Measurements from ENCODE around the gene RBP3. TPM values are rescaled to one million over a fixed set of nuclear protein-coding genes. Genes with fewer than 3 reads are reported as not detected.

RBP3 gene
- total RNA-seq, 1 experiment from 2014 or later, result not detected

DNA sequence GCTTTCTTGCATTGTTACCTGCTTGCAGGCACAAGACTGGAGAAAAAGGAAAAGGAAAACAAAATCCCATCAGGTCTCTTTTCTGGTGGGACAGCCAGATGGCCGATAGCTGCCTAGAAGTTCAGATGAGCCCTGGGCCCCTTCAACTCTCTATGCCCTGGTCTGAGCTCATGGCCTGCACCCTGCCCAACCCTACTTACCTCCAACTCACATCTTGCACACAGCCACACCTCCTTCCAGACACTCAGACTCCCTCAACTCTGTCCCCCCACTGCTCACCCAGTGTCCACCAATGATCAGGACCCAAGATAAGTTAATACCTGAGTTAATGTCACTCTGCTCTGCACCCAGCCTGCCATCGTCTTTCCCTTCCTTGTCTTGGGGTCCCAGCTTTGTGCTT, 10.9 kb downstream of the RBP3 start:
- Mint-ChIP-seq H3K9me3 (no peaks in the 10 kb centered on the region), H3K36me3 (ENCODE audit: insufficient read depth in 1 of 3, low read depth in 3 of 3) (no peaks in the 10 kb centered on the region)
- WGBS (ENCODE audit: extremely low coverage, insufficient read length, low lambda C conversion rate), result no CpG with 5 or more reads among the region's 2 CpGs

More for the DNA sequence above, 10.9 kb downstream of the RBP3 start:
- H4K91ac ChIP-seq (ENCODE audit: insufficient read length, low read depth, low read length), result no peak overlapping the region
- no peak overlapping the region for H4K8ac ChIP-seq (replicated peaks; ENCODE audit: insufficient read length, low read depth, low read length)
- H2BK120ac ChIP-seq (ENCODE audit: low read depth, low read length, poor library complexity, severe bottlenecking), result no peak overlapping the region
- no peaks in the 10 kb centered on the region for H3K79me2 ChIP-seq (ENCODE audit: insufficient read depth, low read length)
- no peaks in the 10 kb centered on the region for H3K27me3 ChIP-seq (ENCODE audit: insufficient read depth, low read length)
- no peak overlapping the region for H2AK5ac ChIP-seq (ENCODE audit: insufficient read length, low read length)
- H3K27ac Mint-ChIP-seq, result peak overlapping the region in 1 of 3 experiments; percentile 7; a peak in 1 of 7 replicates
- no peak overlapping the region for H3K14ac ChIP-seq (ENCODE audit: insufficient read depth, low read length)
- no peak for DNase-seq
- no peaks in the 10 kb centered on the region for H3K23me2 ChIP-seq (ENCODE audit: insufficient read length, low read depth, low read length, poor library complexity, severe bottlenecking)
- H4K5ac ChIP-seq (ENCODE audit: insufficient read length, low read depth, low read length), result no peak overlapping the region
- no peak overlapping the region for H3K23ac ChIP-seq (ENCODE audit: insufficient read length, low read depth, low read length)
- no peak overlapping the region for H2AFZ ChIP-seq (ENCODE audit: low read length)
- H2BK5ac ChIP-seq (ENCODE audit: insufficient read length, low read length), result no peak overlapping the region
- H3K4me1 Mint-ChIP-seq, result peaks cover 7 to 11% of the 10 kb centered on the region in 2 experiments
- TF ChIP-seq, protein P1, sequence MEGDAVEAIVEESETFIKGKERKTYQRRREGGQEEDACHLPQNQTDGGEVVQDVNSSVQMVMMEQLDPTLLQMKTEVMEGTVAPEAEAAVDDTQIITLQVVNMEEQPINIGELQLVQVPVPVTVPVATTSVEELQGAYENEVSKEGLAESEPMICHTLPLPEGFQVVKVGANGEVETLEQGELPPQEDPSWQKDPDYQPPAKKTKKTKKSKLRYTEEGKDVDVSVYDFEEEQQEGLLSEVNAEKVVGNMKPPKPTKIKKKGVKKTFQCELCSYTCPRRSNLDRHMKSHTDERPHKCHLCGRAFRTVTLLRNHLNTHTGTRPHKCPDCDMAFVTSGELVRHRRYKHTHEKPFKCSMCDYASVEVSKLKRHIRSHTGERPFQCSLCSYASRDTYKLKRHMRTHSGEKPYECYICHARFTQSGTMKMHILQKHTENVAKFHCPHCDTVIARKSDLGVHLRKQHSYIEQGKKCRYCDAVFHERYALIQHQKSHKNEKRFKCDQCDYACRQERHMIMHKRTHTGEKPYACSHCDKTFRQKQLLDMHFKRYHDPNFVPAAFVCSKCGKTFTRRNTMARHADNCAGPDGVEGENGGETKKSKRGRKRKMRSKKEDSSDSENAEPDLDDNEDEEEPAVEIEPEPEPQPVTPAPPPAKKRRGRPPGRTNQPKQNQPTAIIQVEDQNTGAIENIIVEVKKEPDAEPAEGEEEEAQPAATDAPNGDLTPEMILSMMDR (conservative IDR thresholded peaks at IDR 0.05), result no peak
- no peaks in the 10 kb centered on the region for H3K79me1 ChIP-seq (ENCODE audit: insufficient read depth, low read depth, low read length, poor library complexity, severe bottlenecking)
- H3K27me3 Mint-ChIP-seq (ENCODE audit: low read depth), result no peaks in the 10 kb centered on the region
- no peaks in the 10 kb centered on the region for H4K20me1 ChIP-seq (ENCODE audit: control insufficient read depth, insufficient read depth, insufficient read length)
- H3K9me3 ChIP-seq (ENCODE audit: control insufficient read depth, low read depth, low read length), result no peaks in the 10 kb centered on the region
- no peak overlapping the region for H3K4me2 ChIP-seq (ENCODE audit: insufficient read depth, insufficient read length, low read length)
- no peak overlapping the region for H2BK12ac ChIP-seq (ENCODE audit: insufficient read length, low read depth, low read length)
- no peak overlapping the region for H3K27ac ChIP-seq (ENCODE audit: insufficient read length, low read depth, low read length)
- H3K9ac ChIP-seq (ENCODE audit: extremely low read depth, insufficient read length, low read length), result no peak overlapping the region
- H3K4me3 Mint-ChIP-seq, result no peak overlapping the region
- no peaks in the 10 kb centered on the region for H3K4me1 ChIP-seq (ENCODE audit: insufficient read depth, low read length)
- H3K56ac ChIP-seq (ENCODE audit: insufficient read length, low read depth, low read length), result no peak overlapping the region
- no peak overlapping the region for H2BK15ac ChIP-seq (ENCODE audit: low read depth, low read length)
- H2BK20ac ChIP-seq (ENCODE audit: low read depth, low read length, poor library complexity, severe bottlenecking), result no peak overlapping the region
- H3K4ac ChIP-seq (ENCODE audit: low read depth, low read length), result no peak overlapping the region
- H3T11ph ChIP-seq (ENCODE audit: low read length), result no peak overlapping the region
- H3K18ac ChIP-seq (ENCODE audit: insufficient read length, low read depth, low read length), result no peak overlapping the region
